Activated T-helper 1 cell treated with Interleukin-2 at 50 U/mL for 16 hours (primary cell): ENCODE measurements around the gene CCDC61.
A peak's percentile ranks its signal among the peaks of the same experiment; 100 is the strongest.

Experiments used
- DNase-seq: peaks from one replicate; pipeline ENCODE4 v3.0.0-alpha.2; 2020; ENCODE audit warnings: low read depth

Gene CCDC61, protein sequence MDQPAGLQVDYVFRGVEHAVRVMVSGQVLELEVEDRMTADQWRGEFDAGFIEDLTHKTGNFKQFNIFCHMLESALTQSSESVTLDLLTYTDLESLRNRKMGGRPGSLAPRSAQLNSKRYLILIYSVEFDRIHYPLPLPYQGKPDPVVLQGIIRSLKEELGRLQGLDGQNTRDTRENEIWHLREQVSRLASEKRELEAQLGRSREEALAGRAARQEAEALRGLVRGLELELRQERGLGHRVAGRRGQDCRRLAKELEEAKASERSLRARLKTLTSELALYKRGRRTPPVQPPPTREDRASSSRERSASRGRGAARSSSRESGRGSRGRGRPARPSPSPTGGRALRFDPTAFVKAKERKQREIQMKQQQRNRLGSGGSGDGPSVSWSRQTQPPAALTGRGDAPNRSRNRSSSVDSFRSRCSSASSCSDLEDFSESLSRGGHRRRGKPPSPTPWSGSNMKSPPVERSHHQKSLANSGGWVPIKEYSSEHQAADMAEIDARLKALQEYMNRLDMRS

DNA sequence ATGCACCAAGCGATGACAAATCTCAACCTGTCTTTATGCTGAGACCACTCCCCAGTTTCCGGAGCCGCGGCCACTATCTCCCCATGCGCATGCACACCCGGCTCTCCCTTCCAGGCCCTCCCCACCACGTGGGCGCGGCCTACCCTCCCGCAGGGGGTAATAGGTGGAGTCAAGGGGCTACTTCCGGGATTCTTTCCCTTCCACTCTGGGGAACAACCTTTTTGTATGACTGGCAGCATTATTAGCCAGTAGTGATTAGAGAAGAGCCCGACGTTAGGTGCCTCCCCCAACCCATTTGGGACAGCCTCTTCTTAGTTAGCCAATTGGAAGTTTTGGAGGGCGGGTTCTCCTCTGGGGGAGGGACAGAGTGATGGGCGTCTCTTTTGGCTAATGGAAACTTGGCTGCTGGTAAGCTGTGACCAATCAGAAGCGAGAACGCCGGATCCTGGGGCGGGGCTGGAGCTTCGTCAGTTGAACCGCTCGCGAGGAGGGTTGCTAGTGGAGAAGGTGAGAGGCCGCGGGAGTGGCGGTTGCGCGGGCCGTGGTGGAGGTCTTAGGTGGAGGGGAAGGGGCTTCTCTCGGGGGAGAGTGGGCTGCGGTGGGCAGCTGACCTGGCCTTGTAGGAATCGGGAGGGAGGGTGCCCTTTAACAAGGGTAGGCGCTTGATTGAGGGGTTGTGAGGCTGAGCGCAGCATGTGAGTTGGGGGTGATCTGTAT is at the start of gene CCDC61:
Gene CCDC61, plus strand, starts transcription at position 470 of the 717 bp plus-strand sequence. CDS start 7,552 bp downstream, outside the sequence.
- peak; percentile 91 for DNase-seq

DNA sequence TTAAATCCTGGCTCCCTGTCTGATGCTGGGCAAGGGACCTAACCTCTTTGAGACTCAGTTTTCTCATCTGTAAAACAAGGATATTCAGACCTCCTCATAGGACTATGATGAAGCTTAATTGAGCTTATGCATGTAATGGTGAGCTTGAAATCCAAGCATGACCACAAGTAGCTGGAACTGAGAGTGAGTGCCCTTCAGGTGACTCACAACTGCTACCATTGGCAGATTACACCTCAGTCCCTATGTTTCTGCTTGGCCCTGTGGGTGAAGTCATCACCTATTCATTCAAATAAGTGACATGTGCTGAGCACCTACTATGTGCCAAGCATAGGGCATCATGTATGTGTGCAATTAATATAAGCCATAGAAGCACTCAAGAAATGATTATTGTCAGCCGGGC is 47.3 kb upstream of the CCDC61 start:
- no peak for DNase-seq

DNA sequence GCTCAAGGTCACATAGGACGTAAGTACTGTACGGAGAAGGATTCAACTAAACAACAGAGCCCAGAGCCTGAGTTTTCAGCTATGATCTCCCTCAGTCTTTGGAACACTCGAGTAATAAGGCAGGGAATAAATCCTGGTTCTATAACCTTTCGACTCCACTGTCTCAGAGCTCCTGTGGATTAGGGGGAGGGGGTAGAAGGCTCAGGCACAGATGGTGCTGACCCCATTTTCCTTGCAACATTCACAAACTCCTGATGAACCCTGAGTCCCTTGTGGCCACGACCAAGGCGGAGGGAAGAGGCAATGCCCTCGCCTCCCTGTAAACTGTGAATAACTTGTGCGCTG is 43.0 kb upstream of the CCDC61 start:
- no peak for DNase-seq

DNA sequence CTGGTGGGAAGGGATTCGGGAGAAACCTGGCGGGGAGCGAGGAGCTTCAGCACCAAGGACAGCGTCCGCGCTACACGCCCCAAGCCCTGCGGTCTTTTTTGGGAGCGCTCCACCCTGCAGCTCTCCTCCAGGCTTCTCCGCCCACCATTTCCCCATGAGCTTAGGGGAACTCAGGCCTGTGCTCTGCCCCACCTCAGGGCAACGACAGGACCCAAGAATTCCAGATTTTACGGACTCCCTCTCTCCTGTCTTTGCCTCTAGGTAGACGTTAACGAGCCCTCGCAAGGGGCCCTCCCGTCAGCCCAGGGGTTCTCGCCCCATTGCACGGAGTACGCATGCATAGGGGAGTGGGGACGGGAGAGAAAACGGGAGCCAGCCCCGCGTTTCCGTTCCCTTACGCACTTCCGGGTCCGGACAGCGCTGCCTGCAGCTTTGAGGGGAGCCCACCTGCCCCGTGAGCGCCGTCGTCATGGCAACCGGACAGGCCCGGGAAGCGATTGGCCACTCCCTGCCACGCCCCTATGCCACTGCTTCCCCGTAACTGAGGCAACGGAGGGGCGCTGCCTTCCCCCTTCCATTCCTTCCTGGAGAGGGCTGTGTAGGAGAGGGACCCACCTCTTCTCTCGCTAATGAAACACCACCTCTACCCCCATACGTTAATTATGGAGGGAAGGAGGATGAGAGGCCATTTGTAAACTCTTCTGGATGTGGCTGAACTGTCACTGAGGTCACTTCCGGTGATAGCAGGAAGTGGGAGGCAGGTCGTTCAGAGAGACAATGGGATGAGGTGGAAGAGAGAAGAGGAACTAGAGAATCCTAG is 42.4 kb upstream of the CCDC61 start:
- DNase-seq, result no peak

DNA sequence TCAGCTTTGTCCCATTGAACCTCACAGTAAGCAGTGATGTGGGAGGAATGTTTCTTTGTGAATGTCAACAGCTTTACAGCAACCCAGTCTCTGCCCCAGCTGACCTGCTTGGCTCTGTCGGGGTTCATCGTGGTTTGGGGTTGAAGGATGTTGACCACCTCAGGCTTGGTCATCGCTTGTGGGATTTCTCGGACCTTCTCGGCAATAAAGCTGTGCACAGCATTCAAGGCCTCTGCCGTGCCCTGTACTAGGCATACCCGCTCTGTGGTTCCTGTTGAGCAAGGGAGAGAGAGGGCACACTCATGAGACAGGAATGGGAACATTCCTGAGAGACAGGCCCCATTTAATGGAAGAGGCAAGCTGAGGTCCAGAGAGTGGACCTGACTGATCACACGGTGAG is 41.6 kb upstream of the CCDC61 start:
- DNase-seq, result no peak

DNA sequence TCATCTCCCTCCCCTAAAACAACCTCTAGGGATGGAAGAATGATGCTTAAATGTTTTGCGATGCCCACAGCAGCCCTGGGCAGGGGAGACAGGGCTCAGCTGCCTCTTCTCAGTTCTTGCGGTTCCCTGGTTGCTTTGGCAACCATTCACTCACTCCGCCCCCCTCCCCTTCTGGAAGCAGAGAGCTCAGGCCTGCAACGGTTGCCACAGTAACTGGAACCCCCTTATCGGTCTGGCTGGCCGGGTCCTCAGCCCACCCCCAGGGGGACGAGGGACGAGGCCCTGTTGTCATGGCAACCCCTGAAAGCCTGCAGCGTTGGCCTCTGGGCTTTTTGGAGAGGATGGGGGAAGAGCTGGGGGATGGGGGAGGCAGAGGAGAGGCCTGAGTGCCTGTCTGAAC is 41.1 kb upstream of the CCDC61 start:
- DNase-seq, result no peak

DNA sequence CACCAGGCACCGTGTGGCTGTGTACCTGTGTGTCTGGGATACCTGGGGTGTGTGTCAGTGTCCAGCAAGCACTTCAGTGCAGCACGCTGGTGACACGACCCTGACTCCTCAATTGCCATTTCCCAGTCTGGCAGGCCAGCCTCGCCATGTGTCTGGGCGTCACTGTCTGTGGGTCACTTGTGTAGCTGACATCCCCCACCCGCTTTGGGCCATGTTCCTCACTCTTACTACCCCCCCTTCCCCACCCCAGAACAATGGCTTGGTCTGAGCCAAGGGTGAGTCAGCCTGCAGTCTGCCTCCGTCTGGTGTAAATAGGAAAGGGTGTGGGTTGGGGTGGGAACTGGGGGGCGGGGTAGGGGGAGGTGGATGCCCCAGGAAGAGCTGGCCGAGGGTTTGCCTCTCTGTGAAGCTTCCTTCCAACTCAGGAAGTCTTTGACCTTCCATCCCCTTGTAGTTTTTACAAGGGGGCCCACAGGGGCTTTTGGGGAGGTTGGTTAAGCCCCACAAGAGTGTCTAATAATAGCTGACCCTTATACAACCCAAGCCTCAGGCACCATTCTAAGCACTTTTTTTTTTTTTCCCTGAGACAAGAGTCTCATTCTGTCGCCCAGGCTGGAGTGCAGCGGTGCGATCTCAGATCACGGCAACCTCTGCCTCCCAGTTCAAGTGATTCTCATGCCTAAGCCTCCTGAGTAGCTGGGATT is 39.2 kb upstream of the CCDC61 start:
- DNase-seq, result no peak

DNA sequence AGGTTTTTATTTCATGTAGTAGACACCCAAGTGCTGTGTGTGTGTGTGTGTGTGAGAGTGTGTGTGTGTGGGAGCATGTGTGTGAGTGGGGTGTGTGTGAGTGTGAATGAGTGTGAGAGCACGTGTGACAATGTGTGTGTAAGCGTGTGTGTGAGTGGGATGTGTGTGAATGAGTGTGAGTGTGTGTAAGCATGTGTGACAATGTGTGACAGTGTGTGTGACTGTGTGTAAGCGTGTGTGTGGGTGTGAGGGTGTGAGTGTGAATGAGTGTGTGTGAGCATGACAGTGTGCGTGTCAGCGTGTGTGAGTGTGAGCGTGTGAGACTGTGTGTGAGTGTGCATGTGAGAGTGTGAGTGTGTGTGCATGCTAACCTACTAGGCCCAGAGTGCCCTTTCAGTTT is 36.9 kb upstream of the CCDC61 start:
- DNase-seq, result no peak

DNA sequence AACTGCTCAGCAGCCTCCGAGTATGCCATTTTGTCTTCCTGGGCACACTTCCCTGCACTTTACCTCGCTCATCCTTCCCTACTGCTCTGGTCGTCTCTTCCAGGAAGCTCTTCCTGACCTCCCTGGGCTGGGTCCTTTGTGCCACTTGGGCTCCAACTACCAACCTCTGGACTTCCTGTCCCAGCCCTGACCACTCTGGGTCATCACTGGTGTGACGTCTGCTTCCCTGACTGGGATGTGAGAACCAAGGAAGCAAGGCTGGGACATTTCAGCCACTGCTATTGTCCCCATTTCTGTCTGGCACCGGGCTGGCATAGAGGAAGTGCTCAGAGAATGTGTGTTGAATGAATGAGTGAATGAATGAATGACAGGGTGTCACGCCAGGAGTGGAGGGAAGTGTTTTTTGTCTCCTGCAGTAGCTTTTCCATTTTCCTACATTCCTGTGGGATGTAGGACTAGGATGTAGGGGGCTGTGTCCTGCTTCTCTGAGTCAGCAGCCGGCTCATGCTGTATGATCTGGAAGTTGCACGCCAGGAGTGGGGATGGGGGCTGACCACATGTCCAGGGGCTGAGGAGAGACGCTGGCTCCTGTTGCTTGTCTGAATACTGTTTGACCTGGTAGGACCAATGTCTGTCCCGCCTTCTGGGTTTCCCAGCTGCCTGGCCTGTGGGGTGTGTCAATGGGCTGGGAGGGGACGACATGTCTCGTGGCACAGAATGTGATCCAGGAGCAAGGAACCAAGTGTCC is 36.3 kb upstream of the CCDC61 start:
- no peak for DNase-seq

DNA sequence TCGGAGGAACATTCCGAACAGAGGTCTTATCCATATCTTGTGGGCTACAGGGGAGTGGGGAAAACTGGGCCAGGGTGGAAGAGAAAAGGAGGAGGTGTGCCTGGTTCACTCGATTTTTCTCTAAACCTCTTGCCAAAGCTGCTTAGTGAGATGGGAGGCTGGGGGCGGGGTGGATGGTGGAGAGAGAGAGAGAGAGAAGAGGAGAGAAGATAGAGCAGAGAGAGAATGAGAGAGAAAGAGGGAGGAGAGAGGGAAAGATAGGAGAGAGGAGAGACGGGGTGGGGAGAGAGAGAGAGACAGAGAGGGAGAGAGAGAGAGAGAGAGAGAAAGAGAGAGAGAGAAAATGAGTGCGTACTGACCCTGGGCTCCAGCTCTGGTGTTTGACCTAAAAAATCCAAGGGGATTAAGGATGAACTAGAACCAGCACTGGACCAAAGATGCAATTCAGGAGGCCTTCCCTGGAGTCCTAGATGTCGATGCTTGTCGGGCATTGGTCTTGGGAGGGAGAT is 35.7 kb upstream of the CCDC61 start:
- DNase-seq, result no peak

DNA sequence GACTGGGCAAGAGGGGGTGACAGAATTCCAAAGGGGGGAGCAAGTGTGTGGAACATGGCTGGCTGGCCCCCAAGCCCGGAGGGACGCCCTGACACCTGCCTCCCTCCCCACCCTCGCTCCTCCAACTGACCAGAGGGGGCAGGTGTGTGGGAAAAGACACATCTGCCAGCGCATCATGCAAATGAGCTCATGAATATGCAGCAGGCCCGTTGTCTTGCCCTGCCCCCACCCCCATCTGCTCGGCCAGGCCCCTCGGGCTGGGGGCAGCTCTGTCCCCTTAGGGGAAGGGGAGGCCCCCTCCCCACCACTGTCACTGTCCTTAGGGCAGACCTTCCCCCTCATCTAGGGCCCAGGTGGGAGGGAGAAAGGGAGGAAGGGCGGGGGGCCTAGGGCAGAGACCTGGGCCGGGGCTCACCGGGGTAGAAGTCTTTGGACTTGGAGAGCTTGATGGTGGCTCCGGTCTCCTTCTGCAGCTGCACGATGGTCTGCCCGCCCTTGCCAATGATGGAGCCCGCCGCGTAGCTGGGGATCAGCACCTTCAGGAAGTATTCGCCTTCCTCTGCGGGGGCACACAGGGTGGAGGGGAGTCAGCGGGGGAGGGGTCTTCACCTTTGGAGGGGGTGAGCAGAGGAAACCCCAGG is 34.6 kb upstream of the CCDC61 start:
- no peak for DNase-seq

DNA sequence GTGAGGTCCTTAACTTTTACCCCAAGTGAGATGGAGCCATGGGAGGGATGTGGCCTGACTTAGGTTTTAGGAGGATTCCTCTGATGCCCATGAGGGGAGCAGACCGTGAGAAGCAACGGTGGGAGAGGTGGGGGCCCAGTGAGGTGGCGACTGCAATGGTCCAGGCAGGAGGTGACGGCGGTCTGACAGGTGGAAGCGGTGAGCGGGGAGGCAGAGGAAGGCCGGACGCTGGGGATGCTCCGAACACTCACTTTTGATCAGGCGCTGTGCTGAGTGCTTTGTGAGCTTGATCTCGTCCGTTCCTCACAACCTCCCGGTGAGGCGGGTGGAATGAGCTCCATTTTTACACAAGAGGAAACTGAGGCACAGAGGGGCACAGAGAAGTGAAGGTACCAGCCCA is 33.2 kb upstream of the CCDC61 start:
- DNase-seq, result no peak

DNA sequence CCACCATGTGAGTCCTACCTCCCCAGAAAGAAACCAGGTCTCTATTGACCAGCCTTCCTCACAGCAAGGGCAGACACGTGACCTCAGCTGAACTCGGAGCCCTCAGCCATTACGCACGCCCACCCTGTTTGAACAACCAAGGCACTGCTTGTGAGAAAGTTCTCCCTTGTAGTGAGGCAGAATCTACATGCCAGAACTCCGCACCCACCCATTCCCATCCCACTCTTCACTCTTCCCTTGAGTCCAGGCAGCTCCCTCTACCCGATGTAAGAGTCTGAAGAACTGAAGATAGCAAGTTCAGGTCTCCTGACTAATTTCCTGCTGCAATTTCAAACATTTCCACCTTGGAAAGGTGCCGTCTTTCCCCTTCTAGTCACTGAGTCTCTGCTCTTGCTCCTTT is 28.0 kb upstream of the CCDC61 start:
- DNase-seq, result no peak

DNA sequence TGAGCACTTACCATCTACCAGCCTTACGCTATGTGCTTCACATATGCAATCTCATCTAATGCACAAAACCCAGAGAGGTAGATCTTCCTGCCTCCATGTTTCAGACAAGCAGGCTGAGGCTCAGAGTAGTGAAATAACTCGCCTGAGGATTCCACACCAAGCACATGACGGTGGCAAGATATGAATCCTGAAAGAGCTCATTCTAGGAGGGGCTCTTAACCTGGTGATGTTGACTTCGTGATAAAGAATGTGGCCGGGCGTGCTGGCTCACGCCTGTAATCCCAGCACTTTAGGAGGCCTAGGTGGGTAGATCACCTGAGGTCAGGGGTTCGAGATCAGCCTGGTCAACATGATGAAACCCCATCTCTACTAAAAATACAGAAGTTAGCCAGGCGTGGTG is 26.6 kb upstream of the CCDC61 start:
- no peak for DNase-seq

DNA sequence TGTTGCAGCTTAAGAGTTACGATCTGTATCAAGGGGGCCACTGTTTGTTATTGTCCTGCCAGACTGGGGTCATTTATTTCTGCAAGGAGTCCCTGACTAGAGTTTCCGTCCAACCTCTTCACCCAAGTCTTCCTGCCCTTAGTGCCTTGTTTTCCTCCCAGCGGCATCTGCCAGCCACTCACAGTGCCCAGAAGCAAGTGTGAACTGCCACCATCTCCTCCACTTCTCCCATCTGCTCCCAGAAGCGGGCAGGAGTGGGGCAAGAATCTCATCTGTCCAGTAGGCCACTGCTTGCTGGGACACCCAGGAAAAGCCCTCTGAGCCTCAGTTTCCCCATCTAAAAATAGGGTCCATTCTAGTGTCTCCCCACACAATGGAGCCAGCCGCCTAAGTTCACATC is 25.6 kb upstream of the CCDC61 start:
- no peak for DNase-seq

DNA sequence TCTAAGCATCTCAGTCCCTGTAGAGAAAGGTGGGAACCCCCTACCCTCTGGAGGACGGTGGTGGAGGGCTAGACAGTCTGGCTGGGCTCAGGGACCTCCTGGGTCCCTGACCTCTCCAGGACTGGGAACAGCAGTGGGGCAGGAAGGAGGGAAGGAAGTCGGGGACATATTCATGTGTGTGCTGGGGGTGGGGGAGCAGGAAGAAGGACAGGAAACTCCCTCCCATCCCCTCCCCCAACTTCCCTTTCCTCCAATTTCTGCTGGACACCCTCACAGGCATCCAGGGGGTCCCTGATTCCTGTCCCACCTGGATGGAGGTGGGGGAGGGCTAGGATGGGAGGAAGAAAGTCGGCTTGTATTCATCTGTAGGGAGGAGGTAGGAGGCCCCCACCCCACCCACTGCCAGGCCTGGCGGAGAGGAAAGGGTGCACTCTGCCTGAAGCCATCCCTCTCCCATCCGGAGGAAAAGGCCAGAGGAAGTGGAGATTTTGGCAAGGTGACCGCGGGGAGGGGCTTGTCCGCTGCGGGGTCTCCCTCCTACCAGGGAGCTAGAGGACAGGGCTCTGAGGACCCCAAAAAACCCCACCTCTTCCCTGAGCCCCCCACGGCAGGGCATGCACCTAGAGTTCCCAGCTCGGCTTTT is 23.9 kb upstream of the CCDC61 start:
- DNase-seq, result no peak

DNA sequence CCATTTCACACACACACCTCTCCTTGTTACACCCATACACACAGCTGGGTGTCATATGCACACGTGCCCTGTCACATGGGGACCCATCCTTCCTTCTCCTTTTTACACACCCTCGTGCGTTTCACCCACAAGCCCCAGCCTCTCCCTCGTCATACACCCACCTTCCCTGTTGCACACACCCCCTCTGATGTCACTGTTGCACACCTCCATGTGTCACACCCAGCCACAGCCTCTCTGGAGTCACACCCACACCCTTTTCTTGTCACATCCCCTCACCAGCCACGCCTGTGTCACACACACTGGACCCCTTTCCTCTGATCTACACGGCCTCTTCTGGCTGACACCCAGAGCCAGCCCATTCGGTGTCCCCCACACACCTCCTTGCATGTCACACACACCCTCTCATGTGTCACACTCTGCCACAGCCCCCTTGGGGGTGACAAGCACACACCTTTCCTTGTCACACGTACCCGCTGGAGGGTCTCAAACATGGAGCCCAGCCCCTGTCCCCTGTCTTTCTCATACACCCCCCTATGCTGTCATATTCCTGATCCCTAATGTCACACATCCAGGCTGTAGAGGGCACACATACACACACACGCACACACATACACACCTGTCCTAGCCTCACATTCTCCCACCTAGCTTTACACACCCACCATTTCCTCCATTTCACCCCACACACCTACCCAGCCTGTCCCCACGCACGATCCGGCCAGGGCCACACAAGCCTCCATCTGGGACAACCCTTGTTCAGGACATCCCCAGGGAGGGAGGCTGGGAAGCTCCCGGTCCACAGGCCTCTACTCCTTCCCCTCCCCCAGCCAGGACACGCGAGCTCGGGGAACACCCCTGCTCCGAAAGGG is 23.0 kb upstream of the CCDC61 start:
- DNase-seq, result no peak

DNA sequence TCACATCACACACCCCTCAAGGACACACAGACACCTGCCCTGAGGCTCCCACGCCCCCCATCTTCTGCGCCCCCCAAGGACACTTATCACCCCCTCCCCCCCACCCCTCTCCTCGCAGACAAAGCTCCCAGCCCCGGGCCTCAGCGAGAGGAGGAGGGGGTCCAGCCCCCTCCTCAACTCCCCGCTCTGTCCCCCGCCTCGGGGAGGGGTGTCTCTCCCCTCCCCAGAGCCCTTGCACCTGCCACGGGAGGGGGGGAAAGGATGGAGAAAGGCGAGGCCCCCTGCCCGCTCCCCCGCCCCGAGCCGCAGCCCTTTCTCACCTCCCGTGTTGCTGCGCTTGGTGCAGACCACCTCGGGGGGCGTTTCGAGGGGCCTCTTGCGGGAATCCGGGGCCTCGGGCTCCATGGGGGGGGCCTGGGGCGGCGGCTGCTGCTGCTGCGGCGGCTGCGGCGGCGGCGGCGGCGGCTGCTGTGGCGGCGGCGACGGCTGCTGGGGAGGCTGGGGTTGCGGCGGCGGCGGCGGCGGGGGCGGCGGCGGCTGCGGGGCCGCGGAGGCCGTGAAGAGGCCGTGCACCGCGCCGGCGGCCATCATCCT is 22.2 kb upstream of the CCDC61 start:
- no peak for DNase-seq
